D721Med (cell line): Measurements from ENCODE around the gene CYP24A1.

Experiments used
- DNase-seq: peaks from one replicate; pipeline ENCODE4 v3.0.0; 2011; ENCODE audit warnings: low spot score; ENCODE audit not compliant: insufficient read length
- FAIRE-seq: peaks from 2 replicates; lab custom pipeline; 2011; peaks lifted over from hg19 to GRCh38; lab: Jason Lieb, UNC
- CTCF ChIP-seq: IDR thresholded peaks from 2 replicates; pipeline ENCODE4 v1.5.1; 2012; ENCODE audit warnings: mild to moderate bottlenecking, control low read depth; ENCODE audit not compliant: insufficient read depth; ENCODE audit errors: missing control alignments

CYP24A1 gene

GRCh38 chr20:54118220-54119001 is 55.4 kb downstream of the CYP24A1 start:
- TF ChIP-seq CTCF, result no peak
- FAIRE-seq (no peak), DNase-seq (no peak)

- no peak for DNase-seq
- FAIRE-seq, result no peak
- TF ChIP-seq CTCF, result no peak
Observed at GRCh38 chr20:54116550-54117235, 57.1 kb downstream of the CYP24A1 start.

- FAIRE-seq (no peak), DNase-seq (no peak)
- no peak for TF ChIP-seq CTCF
Observed at GRCh38 chr20:54115172-54115854, 58.5 kb downstream of the CYP24A1 start.

- no peak for TF ChIP-seq CTCF
- FAIRE-seq, result no peak
- no peak for DNase-seq
Observed at GRCh38 chr20:54114109-54114508, 59.7 kb downstream of the CYP24A1 start.

GRCh38 chr20:54113566-54113965 is 60.2 kb downstream of the CYP24A1 start:
- TF ChIP-seq CTCF, result no peak
- no peak for FAIRE-seq

GRCh38 chr20:54112221-54112884 is 61.4 kb downstream of the CYP24A1 start:
- no peak for TF ChIP-seq CTCF
- no peak for DNase-seq
- FAIRE-seq, result no peak

More at GRCh38 chr20:54113566-54113965, 60.2 kb downstream of the CYP24A1 start:
- no peak for DNase-seq
